AG20443 (cell line): ENCODE data around the gene ADGRV1.
"Not testable (repeated sequence)": the region's sequence is repeated elsewhere in the genome, so short reads cannot be mapped to it uniquely, and the experiment has no call there.

Experiments used
- DNase-seq: peaks from one replicate; pipeline ENCODE4 v3.0.0; 2012; ENCODE audit warnings: low spot score, mixed read lengths

Gene ADGRV1

GRCh38 chr5:90948969-90949368 is 390.4 kb downstream of the ADGRV1 start:
- DNase-seq, result no peak

GRCh38 chr5:90949469-90950358 is 391.1 kb downstream of the ADGRV1 start:
- DNase-seq, result no peak

DNA sequence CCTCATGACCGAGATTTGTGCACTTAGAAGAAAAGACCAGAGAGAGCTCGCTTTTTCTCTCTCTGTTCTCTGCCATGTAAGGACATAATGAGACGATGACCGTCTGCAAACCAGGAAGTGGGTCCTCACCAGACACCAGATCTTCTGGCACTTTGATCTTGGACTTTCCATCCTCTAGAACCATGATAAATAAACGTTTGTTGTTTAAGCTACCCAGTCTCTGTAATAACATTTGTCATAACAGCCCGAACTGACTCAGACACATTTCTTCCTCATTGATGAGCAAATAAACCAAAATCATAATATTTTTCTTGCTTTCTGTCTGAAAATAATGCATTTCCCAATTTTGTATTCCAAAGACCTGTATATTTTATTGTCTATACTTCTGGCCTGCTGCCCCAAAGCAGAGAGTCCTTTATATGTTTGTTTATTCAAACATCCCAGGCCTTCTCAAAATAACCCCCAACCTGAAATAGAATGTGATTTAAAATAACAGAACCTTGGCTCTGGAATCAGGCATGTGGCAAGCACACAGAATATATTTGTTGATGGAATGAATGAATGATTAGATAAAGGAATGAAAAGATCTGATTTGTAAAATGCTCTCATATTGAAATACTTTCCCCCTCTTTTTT is 396.5 kb downstream of the ADGRV1 start:
- DNase-seq, result no peak

GRCh38 chr5:90956511-90957097 is 398.0 kb downstream of the ADGRV1 start:
- no peak for DNase-seq

DNA sequence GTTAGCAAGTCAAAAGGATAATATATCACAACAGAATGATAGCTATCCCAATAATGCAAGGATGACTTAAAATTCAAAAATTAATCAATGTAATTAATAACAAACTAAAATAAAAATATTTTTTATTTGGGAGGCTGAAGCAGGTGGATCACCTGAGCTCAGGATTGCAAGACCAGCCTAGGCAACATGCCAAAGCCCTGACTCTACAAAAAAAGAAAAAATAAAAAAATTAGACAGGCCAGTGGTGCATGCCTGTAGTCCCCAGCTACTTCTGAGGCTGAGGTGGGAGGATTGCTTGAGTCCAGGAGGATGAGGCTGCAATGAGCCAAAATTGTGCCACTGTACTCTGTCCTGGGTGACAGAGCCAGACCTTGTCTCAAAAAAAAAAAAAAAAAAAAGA is 399.3 kb downstream of the ADGRV1 start:
- DNase-seq, result no peak

DNA sequence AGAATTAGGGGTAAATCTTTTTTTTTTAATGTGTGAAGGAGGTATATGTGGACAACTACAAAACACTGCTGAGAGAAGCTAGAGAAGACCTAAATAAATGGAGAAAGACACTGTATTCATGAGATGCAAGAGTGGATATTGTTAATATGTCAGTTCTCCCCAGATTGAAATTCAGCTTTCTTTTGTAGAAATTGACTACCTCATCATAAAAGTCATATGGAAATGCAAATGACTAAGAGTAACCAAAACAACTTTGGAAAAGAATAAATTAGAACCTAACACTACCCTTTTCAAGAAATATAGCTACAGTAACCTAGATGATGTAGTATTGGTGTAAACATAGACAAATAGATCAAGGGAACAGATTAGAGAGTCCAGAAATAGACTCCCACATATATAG is 400.7 kb downstream of the ADGRV1 start:
- no peak for DNase-seq

- DNase-seq, result no peak
Measured at GRCh38 chr5:90962481-90962880, 403.9 kb downstream of the ADGRV1 start.

GRCh38 chr5:90965110-90965685 is 406.6 kb downstream of the ADGRV1 start:
- no peak for DNase-seq

DNA sequence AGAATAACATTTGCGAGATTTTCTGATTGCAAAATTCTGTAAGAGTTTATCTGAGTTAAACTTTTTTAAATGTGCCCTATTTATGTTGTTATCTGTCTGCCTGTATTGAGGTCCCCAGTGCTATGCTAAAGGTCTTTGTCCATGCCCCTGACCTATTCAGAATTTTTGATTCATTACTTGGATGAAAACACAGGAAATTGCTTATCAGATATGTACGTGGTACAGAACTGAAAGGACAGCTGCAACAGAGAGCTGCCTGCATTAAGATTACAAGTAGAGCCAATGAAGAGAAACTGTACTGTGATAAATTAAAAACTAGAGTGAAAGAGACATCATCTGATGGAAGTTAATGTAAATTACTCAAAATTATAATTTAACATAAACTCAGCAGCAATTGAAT is 408.8 kb downstream of the ADGRV1 start:
- no peak for DNase-seq

- no peak for DNase-seq
Measured at GRCh38 chr5:90967851-90968250, 409.3 kb downstream of the ADGRV1 start.

DNA sequence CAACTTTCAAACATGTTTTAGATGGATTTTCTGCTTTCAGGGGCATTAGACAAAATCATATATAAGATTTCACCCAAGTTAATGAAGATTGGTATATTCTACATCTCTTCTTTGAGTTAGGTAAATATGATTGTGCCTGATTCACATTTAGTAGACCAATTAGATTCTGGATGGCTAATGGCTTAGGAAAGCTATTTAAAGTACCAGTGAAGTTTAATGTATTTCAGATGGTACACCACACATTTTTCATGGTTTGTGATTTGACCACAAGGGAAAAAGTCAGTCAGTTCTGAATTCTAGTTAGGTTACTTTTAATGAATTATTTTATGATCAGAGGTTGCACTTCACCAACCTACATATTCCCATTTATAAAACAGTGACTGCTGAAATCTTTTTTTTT is 409.7 kb downstream of the ADGRV1 start:
- DNase-seq, result no peak

- DNase-seq, result not testable (repeated sequence)
Measured at GRCh38 chr5:90969945-90970344, 411.3 kb downstream of the ADGRV1 start.

- no peak for DNase-seq
Measured at GRCh38 chr5:90981177-90981576, 422.6 kb downstream of the ADGRV1 start.

DNA sequence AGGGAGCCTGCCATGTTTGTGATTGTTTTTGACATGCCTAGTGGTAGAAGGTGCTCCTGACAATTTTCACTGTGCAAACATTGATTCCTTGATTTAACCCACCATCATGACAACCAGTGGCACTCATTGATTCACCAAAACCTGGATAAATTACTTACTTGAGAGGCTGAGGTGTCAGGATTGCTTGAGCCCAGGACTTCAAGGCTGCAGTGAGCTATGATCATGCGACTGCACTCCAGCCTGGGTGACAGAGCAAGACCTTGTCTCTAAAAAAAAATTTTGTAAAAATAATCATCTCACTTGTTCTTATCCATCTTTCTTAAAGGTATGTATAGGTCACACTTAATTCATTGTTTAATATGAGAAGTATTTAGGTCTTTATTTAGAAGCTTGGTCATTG is 423.2 kb downstream of the ADGRV1 start:
- no peak for DNase-seq

- no peak for DNase-seq
Measured at GRCh38 chr5:90982576-90982975, 424.0 kb downstream of the ADGRV1 start.

DNA sequence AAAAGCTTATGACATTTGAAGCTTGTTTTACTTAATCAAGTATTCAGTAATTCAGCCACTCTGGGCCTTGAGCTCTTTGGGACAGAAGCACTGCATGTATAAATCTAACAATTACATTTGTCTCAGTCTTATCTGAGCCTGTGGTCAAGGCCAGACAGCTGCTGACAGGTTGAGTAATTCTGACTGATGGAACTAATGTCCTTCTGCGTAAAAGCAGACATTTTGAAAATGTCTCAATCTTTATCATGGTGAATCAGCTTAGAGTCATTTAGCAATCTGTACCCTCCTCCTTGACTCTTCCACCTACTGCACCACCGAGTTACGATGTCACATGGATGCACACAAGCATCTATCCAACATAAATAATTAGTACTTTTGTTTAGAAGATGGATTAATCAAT is 424.6 kb downstream of the ADGRV1 start:
- peak; percentile 22 for DNase-seq

- no peak for DNase-seq
Measured at GRCh38 chr5:90983711-90984124, 425.1 kb downstream of the ADGRV1 start.

DNA sequence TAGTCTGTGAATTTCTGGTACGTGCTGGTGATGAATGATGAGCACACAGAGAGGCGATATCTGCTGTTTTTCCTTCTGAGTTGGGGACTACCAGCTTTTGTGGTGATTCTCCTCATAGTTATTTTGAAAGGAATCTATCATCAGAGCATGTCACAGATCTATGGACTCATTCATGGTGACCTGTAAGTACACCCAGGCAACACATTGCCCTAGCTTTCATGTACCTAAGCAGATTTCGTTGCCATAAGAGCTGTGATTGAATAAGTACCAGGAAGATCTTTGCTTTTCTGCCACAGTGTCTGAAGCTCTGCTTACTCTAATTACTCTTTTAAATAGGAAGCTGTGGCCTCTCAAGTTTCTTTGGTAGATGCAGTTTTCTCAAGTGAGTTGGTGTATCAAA is 426.7 kb downstream of the ADGRV1 start:
- DNase-seq, result no peak

- DNase-seq, result no peak
Measured at GRCh38 chr5:90987726-90988125, 429.1 kb downstream of the ADGRV1 start.

DNA sequence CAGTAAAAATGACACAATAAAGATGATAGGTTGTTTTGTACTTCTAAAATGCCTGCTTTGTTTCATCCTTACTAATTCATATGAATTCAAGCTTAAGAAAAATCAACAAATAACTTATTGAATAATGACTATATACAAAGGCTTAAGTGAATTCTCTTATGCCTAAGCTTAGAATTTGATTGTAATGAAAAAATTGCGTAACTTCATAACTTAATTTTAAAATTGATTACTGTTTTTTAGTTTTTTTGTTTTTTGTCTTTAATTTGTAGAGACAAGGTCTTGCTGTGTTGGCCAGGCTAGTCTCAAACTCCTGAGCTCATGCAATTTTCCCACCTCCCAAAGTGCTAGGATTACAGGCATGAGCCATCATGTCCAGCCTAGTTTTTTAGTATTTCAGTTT is 432.6 kb downstream of the ADGRV1 start:
- DNase-seq, result no peak

DNA sequence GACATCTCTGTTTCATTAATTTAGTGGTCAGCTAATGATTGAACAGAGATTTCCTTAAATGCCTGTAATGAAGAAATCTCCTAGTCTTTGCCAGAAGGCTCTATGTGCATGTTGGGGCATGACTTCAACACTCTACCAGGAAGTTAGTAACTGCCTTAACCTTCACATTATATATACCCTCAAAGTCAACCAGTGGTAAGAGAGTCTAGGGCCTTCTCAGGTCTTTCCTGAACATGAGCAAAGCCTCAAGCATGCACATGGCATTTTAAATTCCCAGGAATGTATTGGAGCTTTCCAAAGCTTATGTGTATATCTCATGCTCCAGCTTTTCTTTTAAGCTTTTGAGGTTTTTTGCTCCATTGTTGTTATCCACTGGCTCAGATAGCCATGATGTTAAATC is 436.2 kb downstream of the ADGRV1 start:
- DNase-seq, result no peak

GRCh38 chr5:90996089-90996488 is 437.5 kb downstream of the ADGRV1 start:
- no peak for DNase-seq

GRCh38 chr5:90997082-90997481 is 438.5 kb downstream of the ADGRV1 start:
- DNase-seq, result no peak
